CD14-positive monocyte (primary cell): ENCODE results near the gene ACACB. TPM values are rescaled to one million over a fixed set of nuclear protein-coding genes. Genes with fewer than 3 reads are reported as not detected.

Source experiments
- DNase-seq, 3 donors: peaks; one replicate each; pipeline ENCODE4 v3.0.0-alpha.2; 2011 to 2022
- H2AFZ ChIP-seq: 2 replicates; pipeline ENCODE4 v1.6.0; 2012; ENCODE audit warnings: mild to moderate bottlenecking, low read depth, low read length, inconsistent platforms; ENCODE audit not compliant: insufficient read depth, poor library complexity, severe bottlenecking
- H3K27ac ChIP-seq, 2 donors: 1 replicate in 1 of 2; 2 replicates in 1 of 2; pipeline ENCODE4 v1.5.1; 2012 to 2013; ENCODE audit warnings: low read length in 2 of 2, control low read depth in 1 of 2, inconsistent platforms in 1 of 2, low read depth in 1 of 2, mild to moderate bottlenecking in 1 of 2
- H3K27me3 ChIP-seq, 2 donors: one replicate each; pipeline versions ENCODE4 v1.6.0 to v1.6.1; 2011 to 2013; ENCODE audit warnings: low read length in 2 of 2; ENCODE audit not compliant: control insufficient read depth in 2 of 2, insufficient read depth in 2 of 2
- H3K36me3 ChIP-seq, 2 donors: replicated peaks in 1 of 2; 1 replicate in 1 of 2; 2 replicates in 1 of 2; pipeline versions ENCODE4 v1.5.1 to v1.6.1; 2012 to 2013; ENCODE audit warnings: low read length in 2 of 2, control low read depth in 1 of 2, inconsistent platforms in 1 of 2, mild to moderate bottlenecking in 1 of 2; ENCODE audit not compliant: insufficient read depth in 2 of 2, control insufficient read depth in 1 of 2
- H3K4me1 ChIP-seq, 2 donors: 1 replicate in 1 of 2; 2 replicates in 1 of 2; pipeline versions ENCODE4 v1.5.1 to v1.6.1; 2012 to 2013; ENCODE audit warnings: low read length in 2 of 2, control low read depth in 1 of 2, inconsistent platforms in 1 of 2, mild to moderate bottlenecking in 1 of 2, moderate library complexity in 1 of 2; ENCODE audit not compliant: insufficient read depth in 2 of 2, control insufficient read depth in 1 of 2
- H3K4me2 ChIP-seq: replicated peaks from 2 replicates; pipeline ENCODE3; 2012; ENCODE audit warnings: low read length, moderate library complexity, mild to moderate bottlenecking; ENCODE audit not compliant: poor library complexity, severe bottlenecking; ENCODE audit errors: extremely low read depth
- H3K4me3 ChIP-seq, 3 experiments: fragments of 200-600 bp in 1 of 3; sonication (generic) in 1 of 3; replicated peaks in 1 of 3; 1 replicate in 2 of 3; 2 replicates in 1 of 3; pipeline ENCODE4 v1.5.1; 2011 to 2013; ENCODE audit warnings: low read length in 3 of 3, mild to moderate bottlenecking in 3 of 3, control low read depth in 2 of 3, low read depth in 2 of 3, inconsistent platforms in 1 of 3, moderate library complexity in 1 of 3
- H3K79me2 ChIP-seq: 2 replicates; pipeline ENCODE4 v1.6.0; 2012; ENCODE audit warnings: mild to moderate bottlenecking, control low read depth, inconsistent platforms, low read length, moderate library complexity; ENCODE audit not compliant: insufficient read depth
- H3K9ac ChIP-seq: 2 replicates; pipeline ENCODE4 v1.6.0; 2017; ENCODE audit warnings: low read length, mild to moderate bottlenecking; ENCODE audit not compliant: insufficient read depth, poor library complexity, severe bottlenecking
- H3K9me3 ChIP-seq, 2 donors: replicated peaks in 1 of 2; 1 replicate in 1 of 2; 2 replicates in 1 of 2; pipeline versions ENCODE4 v1.5.1 to v1.6.1; 2012 to 2013; ENCODE audit warnings: low read length in 2 of 2, control low read depth in 1 of 2; ENCODE audit not compliant: control insufficient read depth in 1 of 2, insufficient read depth in 1 of 2
- H4K20me1 ChIP-seq: 2 replicates; pipeline ENCODE4 v1.6.0; 2012; ENCODE audit warnings: mild to moderate bottlenecking, low read length, control low read depth, moderate library complexity; ENCODE audit not compliant: insufficient read depth
- H3K27ac Mint-ChIP-seq, 7 donors: one replicate each; pipeline ENCODE4 v1.8.0; 2020; ENCODE audit warnings: mild to moderate bottlenecking in 7 of 7, mixed read lengths in 7 of 7, moderate library complexity in 6 of 7, inconsistent platforms in 2 of 7
- H3K27me3 Mint-ChIP-seq, 3 donors: one replicate each; pipeline ENCODE4 v1.8.0; 2021 to 2022; ENCODE audit warnings: low read depth in 3 of 3, mild to moderate bottlenecking in 3 of 3, mixed read lengths in 3 of 3, moderate library complexity in 3 of 3, inconsistent platforms in 1 of 3
- H3K36me3 Mint-ChIP-seq, 2 donors: one replicate each; pipeline ENCODE4 v1.8.0; 2020; ENCODE audit warnings: mixed read lengths in 2 of 2, inconsistent platforms in 1 of 2, mild to moderate bottlenecking in 1 of 2
- H3K4me1 Mint-ChIP-seq: one replicate; pipeline ENCODE4 v1.8.0; 2020; ENCODE audit warnings: mild to moderate bottlenecking, mixed read lengths
- H3K4me3 Mint-ChIP-seq, 2 donors: one replicate each; pipeline ENCODE4 v1.8.0; 2020; ENCODE audit warnings: mild to moderate bottlenecking in 2 of 2, mixed read lengths in 2 of 2, moderate library complexity in 1 of 2
- H3K9me3 Mint-ChIP-seq, 7 donors: one replicate each; pipeline ENCODE4 v1.8.0; 2020 to 2022; ENCODE audit warnings: mixed read lengths in 7 of 7, mild to moderate bottlenecking in 6 of 7, moderate library complexity in 6 of 7, inconsistent platforms in 2 of 7
- CTCF ChIP-seq: fragments of 200-600 bp; IDR thresholded peaks from one replicate; pipeline ENCODE4 v1.8.0; 2022; ENCODE audit warnings: antibody characterized with exemption, mild to moderate bottlenecking
- WGBS: methylation state at CpG from one replicate; pipeline ENCODE4 v1.1.5; 2013; ENCODE audit warnings: missing lambda C conversion rate; ENCODE audit not compliant: insufficient coverage; 5-methylcytosine and 5-hydroxymethylcytosine counted together
- intact Hi-C, 2 donors: fragments of 100-400 bp; cut with micrococcal nuclease; formaldehyde crosslinking; loops; one replicate each; pipeline versions ENCODE4 v1.15.0 to v1.15.1; 2023
- polyA minus RNA-seq: library from RNA; depleted of rRNA, polyadenylated mRNA; stranded (reverse); fragments of >200 nt; gene quantifications from 2 replicates; pipeline ENCODE4 v1.2.3, GENCODE V29; 2012
- polyA plus RNA-seq, 3 donors: library from polyadenylated mRNA; depleted of rRNA in 1 of 3; unstranded in 2 of 3; stranded (reverse) in 1 of 3; fragments of 300-500 nt in 2 of 3; fragments of >200 nt in 1 of 3; fragmentation: Illumina TruSeq in 2 of 3; gene quantifications; 1 replicate in 2 of 3; 2 replicates in 1 of 3; pipeline ENCODE4 v1.2.3, GENCODE V29; 2012 to 2021
- total RNA-seq, 12 experiments: library from RNA in 1 of 12; stranded (reverse) in 1 of 12; fragments of 120-200 nt in 1 of 12; gene quantifications; one replicate each; pipeline ENCODE4 v1.2.4 and lab custom pipeline; 2013 to 2026; ENCODE audit warnings: mixed read lengths in 6 of 12, inconsistent platforms in 1 of 12

ACACB gene
- total RNA-seq (2013), result 6.0 TPM
- polyA plus RNA-seq, result 1 to 10 TPM in 2 of 3 donors, under 1 TPM in 1; 0.14 to 5.0 (median 1.9) TPM
- 3.9 and 4.1 TPM in 2 replicates for polyA minus RNA-seq
- total RNA-seq (lab: John Stamatoyannopoulos, UW), result 3.2 to 19.7 (median 8.6) reads per million in 11 experiments

GRCh38 chr12:109115758-109116610 is at the start of gene ACACB:
TSS of gene ACACB (plus strand) at chr12:109116587. CDS start at chr12:109139406, 22,819 bp downstream.
- Mint-ChIP-seq H3K4me3 (peak within 1 kb of the TSS in 1 of 2 donors; percentile 72), H3K9me3 (peaks cover 0 to 1% (median 0%) of the 10 kb centered on the region in 7 donors), H3K4me1 (peaks cover 17% of the 10 kb centered on the region), H3K27me3 (peaks cover 0 to 5% (median 2%) of the 10 kb centered on the region in 3 donors), H3K27ac (peak within 1 kb of the TSS in 2 of 7 donors; percentile 2 to 82), H3K36me3 (peaks cover 0 to 1% of the 10 kb centered on the region in 2 donors)
- 36% methylated on average over 10 of the region's 14 CpGs for WGBS
- no peak for TF ChIP-seq CTCF
- Histone ChIP-seq H3K27me3 (no peaks in the 10 kb centered on the region), H3K79me2 (no peaks in the 10 kb centered on the region), H4K20me1 (no peaks in the 10 kb centered on the region), H3K36me3 (no peaks in the 10 kb centered on the region), H3K27ac (no peak within 1 kb of the TSS), H3K9me3 (no peaks in the 10 kb centered on the region), H3K4me3 (no peak within 1 kb of the TSS), H3K9ac (no peak within 1 kb of the TSS), H3K4me2 (no peak within 1 kb of the TSS), H3K4me1 (peaks cover 6 to 12% of the 10 kb centered on the region in 2 donors), H2AFZ (no peak within 1 kb of the TSS)
- no peak for DNase-seq
- intact Hi-C loops, result no loop called here

GRCh38 chr12:109069307-109070271 is 46.8 kb upstream of the ACACB start:
- peaks cover 0 to under 1% (median 0%) of the 10 kb centered on the region in 7 donors for H3K9me3 Mint-ChIP-seq
- no peak overlapping the region for H3K4me2 ChIP-seq
- WGBS, result 99% methylated on average over 17 of the region's 17 CpGs
- no peaks in the 10 kb centered on the region for H3K4me1 ChIP-seq
- H3K4me3 ChIP-seq, result no peak overlapping the region
- H4K20me1 ChIP-seq, result no peaks in the 10 kb centered on the region
- H3K9me3 ChIP-seq, result no peaks in the 10 kb centered on the region
- H3K79me2 ChIP-seq, result no peaks in the 10 kb centered on the region
- peak overlapping the region in 1 of 2 donors; percentile 42 for H3K4me3 Mint-ChIP-seq
- H3K27ac ChIP-seq, result no peak overlapping the region
- peaks cover 44 to 72% of the 10 kb centered on the region in 2 donors for H3K36me3 ChIP-seq
- no peaks in the 10 kb centered on the region for H3K4me1 Mint-ChIP-seq
- no peak overlapping the region for H2AFZ ChIP-seq
- intact Hi-C loops, result no loop called here
- DNase-seq, result no peak
- H3K9ac ChIP-seq, result no peak overlapping the region
- peak overlapping the region in 2 of 7 donors; percentile 64 for H3K27ac Mint-ChIP-seq
- peaks cover 0 to 2% (median 0%) of the 10 kb centered on the region in 3 donors for H3K27me3 Mint-ChIP-seq
- no peaks in the 10 kb centered on the region for H3K27me3 ChIP-seq
- TF ChIP-seq CTCF, result no peak
- peaks cover 56 to 68% of the 10 kb centered on the region in 2 donors for H3K36me3 Mint-ChIP-seq
